Measurements from ENCODE around the gene LRP1B.

The LRP1B gene

GRCh38 chr2:141041281-141041680 lies 1089.5 kb downstream of the LRP1B start:
- Histone ChIP-seq H3K4me1 (ENCODE audit: insufficient read depth, insufficient read length) (no peaks in the 10 kb centered on the region), H3K27me3 (ENCODE audit: insufficient read depth, insufficient read length) (no peaks in the 10 kb centered on the region), H3K9ac (ENCODE audit: insufficient read length, low read depth) (no peak overlapping the region), H3K4me3 (ENCODE audit: insufficient read length, low read depth) (no peak overlapping the region), H3K36me3 (ENCODE audit: insufficient read depth, insufficient read length, low read length) (no peaks in the 10 kb centered on the region), H3K9me3 (ENCODE audit: insufficient read depth, low read length) (no peaks in the 10 kb centered on the region)
- TF ChIP-seq YY1 (IDR thresholded peaks at IDR 0.05; ENCODE audit: insufficient read depth, insufficient read length) (no peak), SUZ12 (IDR thresholded peaks at IDR 0.05; ENCODE audit: extremely low read depth, insufficient read depth, insufficient read length) (no peak), ZNF274 (IDR thresholded peaks at IDR 0.05; ENCODE audit: low read depth, low read length) (no peak)
- no peak for DNase-seq (ENCODE audit: low read depth, low spot score)

- Histone ChIP-seq H3K36me3 (ENCODE audit: insufficient read depth, insufficient read length, low read length) (no peaks in the 10 kb centered on the region), H3K9me3 (ENCODE audit: insufficient read depth, low read length) (no peaks in the 10 kb centered on the region), H3K27me3 (ENCODE audit: insufficient read depth, insufficient read length) (no peaks in the 10 kb centered on the region), H3K4me3 (ENCODE audit: insufficient read length, low read depth) (no peak overlapping the region), H3K9ac (ENCODE audit: insufficient read length, low read depth) (no peak overlapping the region), H3K4me1 (ENCODE audit: insufficient read depth, insufficient read length) (no peaks in the 10 kb centered on the region)
- no peak for DNase-seq (ENCODE audit: low read depth, low spot score)
- TF ChIP-seq YY1 (IDR thresholded peaks at IDR 0.05; ENCODE audit: insufficient read depth, insufficient read length): no peak
- TF ChIP-seq ZNF274 (IDR thresholded peaks at IDR 0.05; ENCODE audit: low read depth, low read length): no peak
- no peak for TF ChIP-seq SUZ12 (IDR thresholded peaks at IDR 0.05; ENCODE audit: extremely low read depth, insufficient read depth, insufficient read length)
Measured at GRCh38 chr2:141038341-141038740, 1092.5 kb downstream of the LRP1B start.

GRCh38 chr2:141037361-141037760 lies 1093.5 kb downstream of the LRP1B start:
- no peaks in the 10 kb centered on the region for H3K9me3 ChIP-seq (ENCODE audit: insufficient read depth, low read length)
- TF ChIP-seq ZNF274 (IDR thresholded peaks at IDR 0.05; ENCODE audit: low read depth, low read length): no peak
- no peak for TF ChIP-seq SUZ12 (IDR thresholded peaks at IDR 0.05; ENCODE audit: extremely low read depth, insufficient read depth, insufficient read length)
- no peak for TF ChIP-seq YY1 (IDR thresholded peaks at IDR 0.05; ENCODE audit: insufficient read depth, insufficient read length)
- no peak overlapping the region for H3K4me3 ChIP-seq (ENCODE audit: insufficient read length, low read depth)
- no peaks in the 10 kb centered on the region for H3K4me1 ChIP-seq (ENCODE audit: insufficient read depth, insufficient read length)
- no peak for DNase-seq (ENCODE audit: low read depth, low spot score)
- no peaks in the 10 kb centered on the region for H3K27me3 ChIP-seq (ENCODE audit: insufficient read depth, insufficient read length)
- H3K9ac ChIP-seq (ENCODE audit: insufficient read length, low read depth): no peak overlapping the region
- H3K36me3 ChIP-seq (ENCODE audit: insufficient read depth, insufficient read length, low read length): no peaks in the 10 kb centered on the region

GRCh38 chr2:141035846-141036420 lies 1094.9 kb downstream of the LRP1B start:
- no peaks in the 10 kb centered on the region for H3K36me3 ChIP-seq (ENCODE audit: insufficient read depth, insufficient read length, low read length)
- H3K27me3 ChIP-seq (ENCODE audit: insufficient read depth, insufficient read length): no peaks in the 10 kb centered on the region
- H3K9ac ChIP-seq (ENCODE audit: insufficient read length, low read depth): no peak overlapping the region
- H3K4me3 ChIP-seq (ENCODE audit: insufficient read length, low read depth): no peak overlapping the region
- no peak for DNase-seq (ENCODE audit: low read depth, low spot score)
- no peaks in the 10 kb centered on the region for H3K9me3 ChIP-seq (ENCODE audit: insufficient read depth, low read length)
- TF ChIP-seq YY1 (IDR thresholded peaks at IDR 0.05; ENCODE audit: insufficient read depth, insufficient read length) (no peak), ZNF274 (IDR thresholded peaks at IDR 0.05; ENCODE audit: low read depth, low read length) (no peak)
- no peaks in the 10 kb centered on the region for H3K4me1 ChIP-seq (ENCODE audit: insufficient read depth, insufficient read length)

DNA sequence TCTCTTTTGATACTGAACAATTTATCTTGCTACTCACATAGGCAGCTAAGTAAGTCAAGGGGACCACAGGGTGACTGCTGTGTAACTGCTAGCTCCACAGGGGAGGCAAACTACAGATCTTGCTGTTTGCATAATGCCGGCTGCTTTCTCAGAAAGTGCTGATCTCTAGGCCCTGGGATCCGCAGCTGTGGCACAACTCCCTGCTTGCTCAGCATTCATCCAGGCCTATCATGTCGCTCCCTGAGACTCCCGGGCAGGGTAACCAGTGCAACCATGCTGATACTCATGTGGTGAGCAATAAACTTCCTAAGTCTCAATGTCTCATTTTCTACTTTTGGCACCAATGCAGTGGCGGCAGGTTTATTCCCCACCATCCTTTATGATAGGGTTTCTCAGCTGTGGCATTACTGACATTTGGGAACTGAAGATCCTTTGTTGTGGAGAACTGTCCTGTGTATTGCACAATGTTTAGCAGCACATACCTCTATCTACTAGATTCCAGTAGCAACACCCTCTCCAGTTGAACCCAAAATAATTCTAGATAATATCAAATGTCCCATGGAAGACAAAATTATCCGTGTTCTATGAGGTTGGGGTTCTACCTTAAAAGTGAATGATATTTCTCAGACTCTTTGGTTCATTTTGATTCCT lies 1101.3 kb downstream of the LRP1B start:
- Histone ChIP-seq H3K9me3 (ENCODE audit: insufficient read depth, low read length) (no peaks in the 10 kb centered on the region), H3K4me1 (ENCODE audit: insufficient read depth, insufficient read length) (no peaks in the 10 kb centered on the region), H3K9ac (ENCODE audit: insufficient read length, low read depth) (no peak overlapping the region), H3K4me3 (ENCODE audit: insufficient read length, low read depth) (no peak overlapping the region), H3K27me3 (ENCODE audit: insufficient read depth, insufficient read length) (no peaks in the 10 kb centered on the region), H3K36me3 (ENCODE audit: insufficient read depth, insufficient read length, low read length) (no peaks in the 10 kb centered on the region)
- no peak for TF ChIP-seq SUZ12 (IDR thresholded peaks at IDR 0.05; ENCODE audit: extremely low read depth, insufficient read depth, insufficient read length)
- TF ChIP-seq ZNF274 (IDR thresholded peaks at IDR 0.05; ENCODE audit: low read depth, low read length): no peak
- TF ChIP-seq YY1 (IDR thresholded peaks at IDR 0.05; ENCODE audit: insufficient read depth, insufficient read length): no peak
- DNase-seq (ENCODE audit: low read depth, low spot score): no peak

GRCh38 chr2:141027221-141027620 lies 1103.6 kb downstream of the LRP1B start:
- Histone ChIP-seq H3K27me3 (ENCODE audit: insufficient read depth, insufficient read length) (no peaks in the 10 kb centered on the region), H3K4me3 (ENCODE audit: insufficient read length, low read depth) (no peak overlapping the region), H3K9me3 (ENCODE audit: insufficient read depth, low read length) (no peaks in the 10 kb centered on the region), H3K36me3 (ENCODE audit: insufficient read depth, insufficient read length, low read length) (no peaks in the 10 kb centered on the region), H3K4me1 (ENCODE audit: insufficient read depth, insufficient read length) (no peaks in the 10 kb centered on the region), H3K9ac (ENCODE audit: insufficient read length, low read depth) (no peak overlapping the region)
- DNase-seq (ENCODE audit: low read depth, low spot score): no peak
- TF ChIP-seq YY1 (IDR thresholded peaks at IDR 0.05; ENCODE audit: insufficient read depth, insufficient read length): no peak
- no peak for TF ChIP-seq SUZ12 (IDR thresholded peaks at IDR 0.05; ENCODE audit: extremely low read depth, insufficient read depth, insufficient read length)
- TF ChIP-seq ZNF274 (IDR thresholded peaks at IDR 0.05; ENCODE audit: low read depth, low read length): no peak

DNA sequence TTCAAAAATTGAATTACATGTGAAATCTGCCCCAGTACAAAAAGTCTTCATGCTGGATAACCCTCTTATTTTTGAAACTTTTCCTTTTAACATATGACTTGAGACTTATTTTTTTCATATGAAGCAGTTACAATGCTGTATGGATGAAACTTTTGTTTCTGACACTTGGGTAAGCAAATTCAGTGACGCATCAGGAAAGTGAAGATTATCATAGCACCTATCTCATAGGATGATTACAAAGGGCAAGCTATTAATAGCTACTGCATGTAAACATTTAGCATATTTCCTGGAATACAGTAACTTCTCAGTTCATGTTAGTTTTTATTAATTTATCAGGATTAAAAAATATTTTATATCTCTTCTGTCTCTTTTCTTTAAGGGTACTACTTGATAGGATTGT lies 1109.2 kb downstream of the LRP1B start:
- H3K27me3 ChIP-seq (ENCODE audit: insufficient read depth, insufficient read length): no peaks in the 10 kb centered on the region
- H3K4me1 ChIP-seq (ENCODE audit: insufficient read depth, insufficient read length): no peaks in the 10 kb centered on the region
- no peak overlapping the region for H3K4me3 ChIP-seq (ENCODE audit: insufficient read length, low read depth)
- no peaks in the 10 kb centered on the region for H3K36me3 ChIP-seq (ENCODE audit: insufficient read depth, insufficient read length, low read length)
- no peak for DNase-seq (ENCODE audit: low read depth, low spot score)
- H3K9ac ChIP-seq (ENCODE audit: insufficient read length, low read depth): no peak overlapping the region
- no peak for TF ChIP-seq SUZ12 (IDR thresholded peaks at IDR 0.05; ENCODE audit: extremely low read depth, insufficient read depth, insufficient read length)
- H3K9me3 ChIP-seq (ENCODE audit: insufficient read depth, low read length): no peaks in the 10 kb centered on the region

All from NT2/D1 (cell line).